ENCODE results near the gene MECP2. TPM values are rescaled to one million over a fixed set of nuclear protein-coding genes. Genes with fewer than 3 reads are reported as not detected.

The MECP2 gene
- polyA plus RNA-seq, 2 of the 4 experiments (the other 2 are of a cell fraction), result 17.7 to 19.2 TPM

GRCh38 chrX:154046940-154047610, 50.4 kb downstream of the MECP2 start:
- Histone ChIP-seq H3K9me3 (no peaks in the 10 kb centered on the region), H3K4me3 (peak overlapping the region; percentile 3; the same call in 1 of the 3 replicates), H3K27ac (peak overlapping the region; percentile 76 to 85), H3K4me1 (peaks cover 73% of the 10 kb centered on the region), H3K4me2 (peak overlapping the region; percentile 67)
- ChIA-PET POLR2A (interaction anchor here (1.1 to 1.6 kb wide), 4 partner anchors 27 to 76 kb away, joined by 6 to 11 read pairs (median 7); partner anchors contain the start of genes HCFC1 and IRAK1), CTCF (interaction anchor here (0.9 to 2.6 kb wide), 10 partner anchors 10 to 46 kb away, joined by 3 to 11 read pairs (median 3); partner anchors contain the start of gene IRAK1)
- TF ChIP-seq ZC3H11A (IDR thresholded peaks at IDR 0.05) (no peak), BHLHE40 (IDR thresholded peaks at IDR 0.05; ENCODE audit: low read depth, low read length) (no peak)
- WGBS (ENCODE audit: missing lambda C conversion rate), result 18% methylated on average over 4 of the region's 4 CpGs
- peak in 1 of 2 experiments; percentile 16 for DNase-seq (ENCODE audit: low read depth in 1 of 2, low spot score in 1 of 2)
- peak in 1 of 2 experiments; percentile 10; a peak in 2 of 6 replicates for ATAC-seq
- peak; percentile 84 for FAIRE-seq

DNA sequence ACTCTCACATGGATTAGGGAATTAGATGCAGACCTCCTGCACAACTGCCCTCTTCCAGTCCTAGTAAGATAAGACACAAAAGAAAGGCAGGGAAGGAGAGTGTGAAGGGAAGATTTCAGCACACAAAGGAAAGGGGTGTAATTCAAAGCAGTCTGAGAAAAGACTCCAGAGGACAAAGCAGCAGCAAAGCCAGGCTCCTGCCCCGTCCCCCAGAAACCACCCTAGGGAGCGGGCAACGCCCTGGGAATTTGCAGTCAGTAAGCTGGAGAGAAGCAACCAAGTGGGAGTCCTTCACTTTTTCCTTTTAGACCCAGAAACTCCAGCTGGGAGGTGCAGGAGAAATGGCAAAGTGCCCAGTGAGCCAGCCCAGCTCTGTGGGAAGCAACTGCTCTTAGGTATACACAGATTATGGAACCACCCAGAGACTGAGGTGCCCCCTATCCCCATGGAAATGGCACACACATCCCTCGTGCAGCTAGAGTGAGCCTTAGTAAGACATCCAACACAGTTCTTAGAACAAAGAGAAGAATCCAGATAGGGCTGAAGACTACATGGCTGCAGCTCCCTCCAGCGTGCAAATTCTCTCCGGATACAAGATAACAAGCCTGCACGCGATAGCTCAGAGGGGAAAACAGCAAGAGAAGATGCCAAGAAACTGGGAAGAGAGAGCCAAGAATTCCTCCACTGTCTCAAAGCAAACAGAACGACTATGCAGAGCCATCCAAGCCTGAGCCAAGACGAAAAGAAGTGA, 51.3 kb downstream of the MECP2 start:
- ChIA-PET CTCF (interaction anchor here (0.6 to 2.6 kb wide), 11 partner anchors 10 to 47 kb away, joined by 3 to 11 read pairs (median 3); partner anchors contain the start of gene IRAK1), POLR2A (interaction anchor here (0.5 to 1.6 kb wide), 7 partner anchors 16 to 75 kb away, joined by 3 to 11 read pairs (median 6); partner anchors contain the start of genes HCFC1 and IRAK1)
- FAIRE-seq, result peak; percentile 96
- peak; percentile 84 to 85 for ATAC-seq
- peaks cover 75% of the 10 kb centered on the region for H3K4me1 ChIP-seq
- peak; percentile 21 to 78 for DNase-seq (ENCODE audit: low read depth in 1 of 2, low spot score in 1 of 2)
- WGBS (ENCODE audit: missing lambda C conversion rate), result 10% methylated on average over 10 of the region's 10 CpGs
- H3K4me3 ChIP-seq, result no peak overlapping the region
- no peak for TF ChIP-seq PHF8 (IDR thresholded peaks at IDR 0.05; ENCODE audit: borderline replicate concordance, low read depth)
- TF ChIP-seq RAD21 (conservative IDR thresholded peaks at IDR 0.05 in 1 of 2, IDR thresholded peaks at IDR 0.05 in 1 of 2), result peak in 1 of 2 experiments; percentile 33; a peak in 2 of 5 replicates
- TF ChIP-seq GATA3 (IDR thresholded peaks at IDR 0.05; ENCODE audit: borderline replicate concordance), result 0 out of 2 replicates have a peak, but pooled peaks have one; percentile 12
- TF ChIP-seq, protein P1, sequence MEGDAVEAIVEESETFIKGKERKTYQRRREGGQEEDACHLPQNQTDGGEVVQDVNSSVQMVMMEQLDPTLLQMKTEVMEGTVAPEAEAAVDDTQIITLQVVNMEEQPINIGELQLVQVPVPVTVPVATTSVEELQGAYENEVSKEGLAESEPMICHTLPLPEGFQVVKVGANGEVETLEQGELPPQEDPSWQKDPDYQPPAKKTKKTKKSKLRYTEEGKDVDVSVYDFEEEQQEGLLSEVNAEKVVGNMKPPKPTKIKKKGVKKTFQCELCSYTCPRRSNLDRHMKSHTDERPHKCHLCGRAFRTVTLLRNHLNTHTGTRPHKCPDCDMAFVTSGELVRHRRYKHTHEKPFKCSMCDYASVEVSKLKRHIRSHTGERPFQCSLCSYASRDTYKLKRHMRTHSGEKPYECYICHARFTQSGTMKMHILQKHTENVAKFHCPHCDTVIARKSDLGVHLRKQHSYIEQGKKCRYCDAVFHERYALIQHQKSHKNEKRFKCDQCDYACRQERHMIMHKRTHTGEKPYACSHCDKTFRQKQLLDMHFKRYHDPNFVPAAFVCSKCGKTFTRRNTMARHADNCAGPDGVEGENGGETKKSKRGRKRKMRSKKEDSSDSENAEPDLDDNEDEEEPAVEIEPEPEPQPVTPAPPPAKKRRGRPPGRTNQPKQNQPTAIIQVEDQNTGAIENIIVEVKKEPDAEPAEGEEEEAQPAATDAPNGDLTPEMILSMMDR (IDR thresholded peaks at IDR 0.05), result peak; percentile 17; the same call in 1 of the 3 replicates
- TF ChIP-seq SMC3 (IDR thresholded peaks at IDR 0.05), result 0 out of 3 replicates have a peak, but pooled peaks have one; percentile 9
- no peak; the same call in 1 of the 2 replicates for TF ChIP-seq MAX (IDR thresholded peaks at IDR 0.05)
- no peaks in the 10 kb centered on the region for H3K9me3 ChIP-seq
- peak overlapping the region; percentile 67 for H3K4me2 ChIP-seq
- H3K27ac ChIP-seq, result peak overlapping the region; percentile 76 to 85

DNA sequence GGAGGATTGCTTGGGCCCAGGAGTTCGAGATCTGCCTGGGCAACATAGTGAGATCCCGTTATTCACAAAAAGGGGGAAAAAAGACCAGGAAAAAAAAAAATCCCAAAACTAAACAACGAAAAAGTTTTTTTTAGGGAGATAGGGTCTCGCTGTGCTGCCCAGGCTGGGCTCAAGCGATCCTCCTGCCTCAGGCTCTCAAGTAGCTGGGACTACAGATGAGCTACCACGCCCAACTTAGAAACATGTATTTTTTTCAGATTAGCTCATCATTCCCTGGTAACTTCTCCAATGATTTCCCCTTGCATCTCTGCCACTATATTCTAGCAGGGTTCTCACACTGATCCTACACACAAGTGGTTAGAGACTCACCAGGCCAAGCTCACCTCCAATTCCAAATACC, 53.4 kb downstream of the MECP2 start:
- CTCF ChIA-PET, result interaction anchor here (0.9 to 2.5 kb wide), 3 partner anchors 23 to 30 kb away, joined by 3 to 8 read pairs (median 5); no protein-coding TSS in a partner anchor
- POLR2A ChIA-PET, result no interaction called here
- peaks cover 86% of the 10 kb centered on the region for H3K4me1 ChIP-seq
- no peak for TF ChIP-seq EP300 (IDR thresholded peaks at IDR 0.05)
- TF ChIP-seq EHMT2 (IDR thresholded peaks at IDR 0.05; ENCODE audit: low read depth), result no peak
- TF ChIP-seq CHD4 (IDR thresholded peaks at IDR 0.05; ENCODE audit: borderline replicate concordance), result no peak
- TF ChIP-seq SMC3 (IDR thresholded peaks at IDR 0.05), result no peak
- no peak for TF ChIP-seq POLR2A (IDR thresholded peaks at IDR 0.05; ENCODE audit: low read length)
- no peak for TF ChIP-seq NPAS2 (CRISPR knock-in tag; IDR thresholded peaks at IDR 0.05; ENCODE audit: borderline replicate concordance)
- no peak for TF ChIP-seq POLR2AphosphoS2 (conservative IDR thresholded peaks at IDR 0.05; ENCODE audit: low read length)
- no peak for TF ChIP-seq RAD21 (conservative IDR thresholded peaks at IDR 0.05 in 1 of 2, IDR thresholded peaks at IDR 0.05 in 1 of 2)
- no peak for TF ChIP-seq ZNF302 (CRISPR knock-in tag; IDR thresholded peaks at IDR 0.05)
- no peak for TF ChIP-seq MAZ (IDR thresholded peaks at IDR 0.05; ENCODE audit: borderline replicate concordance, low read depth, low read length)
- FAIRE-seq, result no peak
- H3K4me2 ChIP-seq, result no peak overlapping the region
- 72% methylated on average over 6 of the region's 6 CpGs for WGBS (ENCODE audit: missing lambda C conversion rate)
- peak overlapping the region; percentile 41 to 85; a peak in 4 of 6 replicates for H3K27ac ChIP-seq
- no peak overlapping the region for H3K4me3 ChIP-seq
- no peaks in the 10 kb centered on the region for H3K9me3 ChIP-seq
- no peak for ATAC-seq
- no peak for DNase-seq (ENCODE audit: low read depth in 1 of 2, low spot score in 1 of 2)
